Stimulated activated CD8-positive, alpha-beta memory T cell treated with anti-CD3 and anti-CD28 coated beads, Interleukin-4, amount 100 ng/mL, for 4 hours (primary cell): ENCODE measurements around the gene TLX2.

Experiments
- DNase-seq, 2 donors: peaks; one replicate each; pipeline ENCODE4 v3.0.0-alpha.2; 2020; ENCODE audit warnings: low read depth in 2 of 2, low spot score in 1 of 2

Gene TLX2

DNA sequence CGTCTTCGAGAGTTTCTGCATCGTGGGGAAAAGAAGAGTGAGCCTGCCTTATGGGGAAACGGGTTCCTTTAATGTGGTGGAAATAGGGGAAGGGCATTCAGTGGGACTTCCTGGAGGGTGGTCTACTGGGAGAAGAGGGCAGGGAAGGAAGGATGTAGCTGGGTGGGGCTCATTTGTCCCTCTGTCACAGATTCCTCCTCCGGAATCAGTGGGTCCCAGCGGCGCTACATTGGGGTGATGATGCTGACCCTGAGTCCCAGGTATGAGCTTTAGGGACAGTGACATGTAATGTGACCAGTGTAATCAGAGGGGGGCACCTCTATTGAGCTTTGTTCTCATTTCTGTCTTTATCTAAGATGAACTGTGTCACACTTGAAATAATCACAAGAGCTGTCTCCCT is 17.4 kb downstream of the TLX2 start:
- DNase-seq, result no peak

DNA sequence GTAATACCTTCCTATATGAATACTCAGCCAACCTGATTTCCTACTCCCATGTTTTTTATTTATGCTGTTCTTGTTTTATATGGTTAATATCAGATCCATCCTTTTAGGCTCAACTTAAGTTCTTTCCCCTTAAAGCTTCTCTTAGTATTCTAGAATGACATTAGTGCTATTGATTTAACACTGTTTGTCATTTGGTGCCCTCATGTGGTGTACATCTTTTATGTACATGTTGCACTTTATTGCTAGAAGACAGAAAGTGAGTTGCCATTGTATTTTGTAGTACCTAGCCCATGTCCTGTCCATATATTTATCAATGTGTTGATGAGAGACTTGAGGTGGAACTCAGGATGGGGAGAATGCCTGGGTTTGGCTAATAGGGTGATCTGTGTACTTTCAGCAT is 18.0 kb downstream of the TLX2 start:
- no peak for DNase-seq

DNA sequence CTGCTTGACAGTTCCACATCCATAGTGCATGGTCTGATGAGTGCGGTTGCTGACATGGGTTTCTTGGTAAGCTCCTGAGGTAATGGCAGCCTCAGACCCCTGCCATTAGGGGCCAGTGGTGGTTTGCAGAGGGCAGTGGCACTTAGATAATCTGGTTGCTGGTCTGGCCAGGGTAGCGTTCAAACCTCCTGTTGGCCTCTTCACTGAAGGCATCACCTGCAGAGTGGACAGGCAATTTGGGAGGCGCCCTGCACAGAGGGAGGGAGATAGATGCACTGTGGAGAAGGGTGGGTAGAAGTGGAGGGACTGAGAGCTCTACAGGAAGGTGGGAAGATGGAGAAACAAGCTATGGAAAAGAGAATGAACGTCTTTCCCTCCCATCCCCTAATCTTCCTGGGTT is 19.2 kb downstream of the TLX2 start:
- DNase-seq, result no peak

DNA sequence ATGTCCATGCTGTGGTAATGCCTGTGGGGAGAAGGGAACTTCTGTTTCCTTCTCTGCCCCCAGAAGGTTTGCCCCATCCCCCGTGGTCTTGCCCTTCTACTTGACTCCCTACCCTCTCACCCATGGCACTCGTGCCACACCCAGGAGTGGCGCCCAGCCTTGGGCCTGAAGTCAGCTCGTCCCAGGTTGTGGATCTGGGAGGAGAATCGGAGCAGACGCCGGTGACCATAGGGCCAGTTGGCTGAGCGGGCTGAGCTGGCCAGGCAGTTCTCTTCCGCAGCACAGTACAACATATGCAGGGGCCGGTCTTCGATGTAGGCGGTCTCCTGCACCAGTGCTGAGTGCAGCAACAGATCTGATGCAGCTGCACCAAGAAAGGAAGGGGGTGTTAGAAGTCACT is 20.2 kb downstream of the TLX2 start:
- DNase-seq, result no peak

DNA sequence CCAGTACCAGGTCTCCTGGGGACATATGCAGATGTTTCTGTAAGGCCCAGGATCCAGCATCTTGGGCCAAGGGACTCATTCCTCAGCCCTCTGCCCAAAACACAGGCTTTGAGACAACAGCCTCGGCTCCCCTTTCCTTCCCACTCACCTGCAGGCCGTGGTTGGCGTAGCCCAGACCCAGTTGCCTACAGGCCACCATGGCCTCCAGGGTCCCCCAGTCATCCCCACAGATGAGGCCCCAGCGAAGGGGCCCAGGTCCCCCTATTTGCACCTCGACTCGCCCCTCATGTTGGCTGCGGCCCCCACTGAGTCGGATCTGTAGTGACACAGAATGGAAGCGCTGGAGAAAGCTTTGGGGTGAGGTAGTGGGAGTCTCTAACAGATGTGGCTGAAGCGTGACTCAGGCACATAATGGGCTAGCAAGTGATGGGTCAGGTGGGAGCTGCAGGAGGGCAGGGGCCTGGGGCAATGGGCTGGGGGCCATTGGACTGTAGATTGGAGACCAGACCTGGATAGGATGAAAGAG is 21.3 kb downstream of the TLX2 start:
- no peak for DNase-seq

DNA sequence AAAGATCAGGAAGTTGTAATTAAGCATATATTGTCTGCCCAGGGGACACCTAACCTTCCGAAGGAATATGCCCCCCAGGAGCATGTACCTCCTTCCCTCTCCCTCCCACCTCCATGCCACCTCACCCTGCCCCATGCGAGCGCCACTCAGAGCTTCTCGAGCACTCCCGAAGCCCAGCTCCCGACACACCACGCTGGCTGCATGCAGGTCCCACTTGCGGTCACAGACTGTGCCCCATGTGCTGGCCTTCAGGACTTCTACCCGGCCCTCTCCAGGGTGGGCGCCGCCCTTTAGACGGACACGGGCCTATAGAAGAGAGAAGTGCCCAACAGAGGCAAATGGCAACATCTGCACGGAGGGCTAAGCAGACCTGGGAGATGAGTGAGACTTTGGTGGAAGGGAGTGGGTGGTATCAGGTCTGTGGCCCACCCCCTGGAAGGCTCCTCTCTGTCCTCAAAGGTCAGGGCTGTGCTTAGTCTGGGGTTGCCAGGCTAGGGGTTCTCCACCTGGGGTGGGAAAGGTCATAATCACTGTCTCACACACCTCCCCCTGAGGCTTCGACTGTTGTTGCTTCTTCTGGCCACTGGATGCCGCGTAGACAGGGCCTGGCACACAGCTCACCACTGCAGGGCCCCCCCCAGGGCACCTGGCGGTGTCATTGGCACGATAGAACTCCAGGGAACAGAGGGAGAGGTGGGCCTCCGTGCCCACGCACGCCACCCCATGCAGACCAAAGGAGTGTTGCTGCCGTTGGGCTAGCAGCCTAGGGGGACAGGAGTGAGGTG is 22.1 kb downstream of the TLX2 start:
- DNase-seq, result no peak

DNA sequence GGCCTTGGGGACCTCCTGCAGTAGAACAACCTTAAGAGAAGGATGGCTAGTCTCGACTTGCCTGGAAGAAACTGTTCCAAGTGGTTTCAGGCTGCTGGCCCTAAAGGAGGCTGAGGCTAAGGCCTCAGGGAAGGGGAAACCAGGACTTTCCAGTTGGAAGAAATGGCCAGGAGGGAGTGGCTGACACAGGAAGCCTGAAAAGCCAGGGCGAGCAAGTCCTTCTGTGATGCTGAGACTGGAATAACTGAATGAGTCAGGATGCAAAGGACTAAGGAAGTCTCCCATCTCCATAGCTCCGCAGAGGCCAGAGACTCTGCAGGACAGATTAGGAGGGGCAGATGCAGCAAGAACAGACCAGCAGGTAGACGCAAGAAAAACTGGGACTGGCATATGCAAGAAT is 22.9 kb downstream of the TLX2 start:
- no peak for DNase-seq

DNA sequence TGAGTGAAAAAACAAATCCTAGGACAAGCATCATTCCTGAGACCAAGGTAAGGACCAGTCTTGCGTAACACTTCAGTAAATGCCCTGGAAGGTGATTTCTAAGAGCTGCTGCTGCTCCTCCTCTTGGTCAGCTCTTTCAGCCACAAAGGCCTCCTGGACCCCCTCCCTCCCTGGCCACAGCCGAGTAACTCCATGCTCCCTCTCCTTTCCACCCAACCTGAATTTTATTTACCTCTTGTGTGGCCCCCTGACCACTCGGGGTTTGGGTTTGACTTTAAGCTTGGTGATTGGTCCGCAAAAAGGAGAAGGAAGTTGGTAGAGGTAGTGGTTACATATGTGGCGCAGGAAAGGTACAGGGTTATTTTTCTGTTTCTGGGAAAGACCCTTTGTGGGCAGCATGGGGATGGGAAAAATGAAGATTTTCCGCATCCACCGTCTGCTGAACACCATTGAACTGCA is 24.7 kb downstream of the TLX2 start:
- no peak for DNase-seq

DNA sequence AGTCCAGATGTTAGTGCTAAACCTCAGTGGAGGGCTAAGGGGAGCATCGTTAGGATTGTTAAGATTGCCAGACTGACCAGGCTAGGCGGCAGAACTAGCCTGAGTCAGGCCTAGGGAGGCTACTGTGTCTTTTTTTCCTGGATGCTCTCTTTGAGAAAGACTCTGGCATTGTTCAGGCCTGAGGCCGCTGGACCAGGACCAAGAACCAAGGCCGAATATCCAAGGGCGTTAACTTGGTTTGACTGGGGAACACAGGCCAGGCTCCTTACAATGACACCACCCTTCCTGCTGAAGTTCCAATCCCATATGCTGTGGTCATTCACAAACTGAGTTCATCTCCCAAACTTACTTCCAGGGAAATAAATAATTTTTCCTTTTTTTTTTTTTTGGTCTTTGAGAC is 26.0 kb downstream of the TLX2 start:
- DNase-seq, result no peak

DNA sequence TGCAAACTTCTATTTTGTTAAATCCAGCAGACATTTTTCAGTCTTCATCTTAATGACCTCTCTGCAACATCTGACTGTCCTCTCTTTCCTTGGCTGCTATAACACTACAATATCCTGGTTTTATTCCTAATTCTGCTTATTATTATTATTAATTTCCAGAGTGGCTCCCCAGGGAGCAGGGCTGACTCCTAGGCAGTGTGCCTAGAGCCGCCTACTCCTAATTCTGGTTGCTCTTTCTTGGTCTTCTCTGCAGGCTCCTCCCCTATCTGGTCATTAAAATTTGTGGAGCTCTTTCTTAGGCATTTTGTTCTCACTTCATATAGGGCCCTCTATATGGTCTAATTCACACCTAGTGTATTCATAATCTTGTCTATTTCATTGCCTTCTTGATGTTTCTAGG is 28.7 kb downstream of the TLX2 start:
- no peak for DNase-seq

DNA sequence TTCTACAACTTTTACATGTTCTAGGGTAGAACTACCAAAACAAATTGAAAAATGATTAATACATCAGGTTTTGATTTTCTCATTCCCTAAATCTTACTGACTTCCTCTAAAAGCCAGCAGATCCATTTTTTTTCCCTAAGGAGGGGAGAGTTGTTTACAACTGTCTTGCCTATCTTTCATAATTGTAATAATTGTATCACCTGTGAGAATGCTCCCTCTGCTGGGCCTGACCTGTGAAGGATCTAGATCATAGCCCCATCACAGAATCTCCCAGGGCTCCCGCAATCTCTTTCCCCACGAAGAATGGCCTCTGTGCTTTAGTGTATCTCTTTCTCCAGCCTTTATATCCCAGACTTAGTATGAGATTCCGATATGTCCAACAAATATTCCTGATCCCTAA is 30.4 kb downstream of the TLX2 start:
- DNase-seq, result no peak

DNA sequence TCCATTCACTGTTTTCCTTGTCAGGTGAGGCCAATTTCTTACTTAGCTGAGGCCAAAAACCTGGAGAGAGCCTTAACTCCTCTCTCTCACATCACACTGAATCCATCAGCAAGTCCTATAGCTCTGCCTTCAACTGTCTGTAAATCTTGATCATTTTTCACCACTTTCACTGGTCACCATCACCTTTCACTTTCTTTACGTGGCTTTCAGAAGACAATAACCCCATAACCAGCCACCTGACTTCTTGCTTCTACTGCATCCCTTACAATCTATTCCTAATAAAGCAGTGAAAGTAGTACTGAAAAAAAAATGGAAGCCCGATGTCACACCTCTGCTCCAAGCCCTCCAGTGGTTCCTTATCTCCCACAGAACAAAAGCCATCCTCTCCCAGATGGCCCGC is 31.8 kb downstream of the TLX2 start:
- DNase-seq, result no peak

DNA sequence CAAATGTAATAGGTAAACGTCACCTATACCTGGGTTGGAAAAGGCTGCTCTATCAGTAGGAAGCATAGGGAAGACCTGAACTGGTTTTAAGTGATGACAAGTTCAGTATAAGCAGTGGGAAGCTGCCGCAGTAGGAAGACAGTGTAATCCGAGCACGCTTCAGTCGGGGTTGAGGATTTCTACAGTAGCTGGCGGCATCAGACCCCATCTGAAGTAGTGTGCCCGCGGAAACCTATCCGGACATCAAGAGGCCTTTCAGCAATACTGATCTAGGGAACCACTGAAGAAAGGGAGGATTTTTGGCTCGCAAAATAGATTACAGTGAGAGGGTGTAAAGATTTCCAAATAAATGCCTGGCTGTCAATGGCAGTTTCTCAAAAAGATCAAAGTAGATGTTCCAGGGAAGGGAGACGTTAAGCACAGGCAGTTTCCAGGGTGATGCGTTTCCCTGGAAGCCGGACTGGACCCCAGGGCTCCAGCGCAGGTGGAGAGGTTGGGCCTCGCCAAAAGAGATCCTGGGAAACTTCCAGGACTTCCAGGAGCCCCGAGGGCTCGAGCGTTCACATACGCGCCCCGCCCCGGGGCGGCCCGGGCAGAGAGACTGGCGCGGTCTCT is 34.1 kb downstream of the TLX2 start:
- DNase-seq, result no peak

DNA sequence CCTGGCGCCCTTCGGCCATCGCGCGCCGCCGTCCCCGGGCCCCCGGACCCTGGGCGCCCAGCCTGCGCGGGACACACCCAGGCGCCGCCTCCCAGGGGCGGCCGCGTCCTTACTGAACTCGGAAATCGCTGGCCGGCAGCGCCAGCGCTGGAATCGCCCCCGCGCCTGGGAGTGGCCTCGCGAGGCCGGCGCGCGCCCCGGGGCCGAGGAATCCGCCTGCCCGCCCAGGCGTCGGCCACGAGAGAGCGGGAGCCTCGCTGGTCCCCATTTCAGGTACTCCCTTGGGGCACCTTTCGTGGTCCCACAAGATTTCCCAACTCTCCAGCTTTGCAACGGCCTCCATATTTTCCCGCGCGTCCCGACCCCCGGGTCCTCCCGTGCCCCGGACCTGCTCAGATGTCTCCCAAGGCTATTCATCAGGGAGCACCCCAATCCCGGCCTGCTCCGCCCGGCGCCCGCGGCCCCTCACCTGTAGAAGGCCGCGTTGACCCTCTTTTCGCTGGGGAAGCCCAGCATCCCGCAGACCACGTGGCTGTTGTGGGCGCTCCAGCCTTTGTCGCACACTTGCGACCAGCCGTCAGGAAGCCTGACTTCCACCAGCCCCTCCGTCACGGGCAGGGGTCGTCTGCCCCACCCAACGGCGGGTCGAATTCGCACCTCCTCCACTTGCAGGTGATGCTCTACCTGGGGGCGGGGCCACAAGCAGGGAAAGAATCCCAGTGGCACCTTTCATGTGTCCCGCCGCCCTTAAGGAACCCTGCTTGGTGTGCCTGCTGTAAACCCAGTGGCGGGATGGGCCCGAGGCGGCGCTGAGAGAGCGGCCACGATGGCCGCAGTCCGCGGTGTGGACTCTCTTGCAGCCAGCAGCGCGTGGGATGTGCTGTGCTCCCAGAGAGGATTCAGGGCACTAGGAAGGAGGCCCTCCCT is 34.9 kb downstream of the TLX2 start:
- DNase-seq, result no peak

DNA sequence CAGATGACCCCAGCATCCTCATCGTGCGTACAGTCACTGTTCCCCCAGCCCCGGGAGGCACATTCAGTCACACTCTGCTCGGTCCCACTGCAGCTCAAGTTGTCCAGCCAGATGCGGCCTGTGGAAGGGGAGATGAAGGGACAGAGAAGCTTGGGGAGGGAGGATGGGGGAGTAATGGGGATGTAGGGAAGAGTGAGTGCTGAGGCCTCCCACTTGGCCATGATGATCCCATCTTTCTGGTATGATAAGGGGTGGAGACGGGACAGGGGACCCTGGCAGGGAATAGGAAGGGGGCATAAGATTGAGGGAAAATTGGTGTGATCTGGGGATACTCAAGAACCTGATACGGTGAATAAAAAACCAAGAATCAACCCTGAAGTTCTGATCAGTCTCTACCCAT is 36.0 kb downstream of the TLX2 start:
- no peak for DNase-seq

DNA sequence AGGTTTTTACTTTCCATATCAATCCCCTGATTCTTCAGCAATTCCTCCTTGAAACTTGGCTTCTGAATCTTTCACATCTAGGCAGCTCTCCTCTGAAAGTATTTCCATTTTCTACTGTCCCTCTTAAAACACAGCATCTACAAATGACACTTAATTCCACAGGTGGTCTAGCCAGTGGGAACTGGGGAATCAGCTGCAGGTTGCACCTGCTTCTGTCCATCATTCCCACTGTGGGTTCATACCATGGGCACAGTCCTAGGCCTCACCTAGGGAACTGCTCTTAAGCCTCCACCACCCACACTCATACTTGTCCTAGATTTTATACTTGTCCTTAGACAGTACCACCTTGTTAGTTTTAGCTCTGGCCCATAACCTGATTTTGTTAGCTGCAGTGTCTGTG is 37.3 kb downstream of the TLX2 start:
- no peak for DNase-seq

DNA sequence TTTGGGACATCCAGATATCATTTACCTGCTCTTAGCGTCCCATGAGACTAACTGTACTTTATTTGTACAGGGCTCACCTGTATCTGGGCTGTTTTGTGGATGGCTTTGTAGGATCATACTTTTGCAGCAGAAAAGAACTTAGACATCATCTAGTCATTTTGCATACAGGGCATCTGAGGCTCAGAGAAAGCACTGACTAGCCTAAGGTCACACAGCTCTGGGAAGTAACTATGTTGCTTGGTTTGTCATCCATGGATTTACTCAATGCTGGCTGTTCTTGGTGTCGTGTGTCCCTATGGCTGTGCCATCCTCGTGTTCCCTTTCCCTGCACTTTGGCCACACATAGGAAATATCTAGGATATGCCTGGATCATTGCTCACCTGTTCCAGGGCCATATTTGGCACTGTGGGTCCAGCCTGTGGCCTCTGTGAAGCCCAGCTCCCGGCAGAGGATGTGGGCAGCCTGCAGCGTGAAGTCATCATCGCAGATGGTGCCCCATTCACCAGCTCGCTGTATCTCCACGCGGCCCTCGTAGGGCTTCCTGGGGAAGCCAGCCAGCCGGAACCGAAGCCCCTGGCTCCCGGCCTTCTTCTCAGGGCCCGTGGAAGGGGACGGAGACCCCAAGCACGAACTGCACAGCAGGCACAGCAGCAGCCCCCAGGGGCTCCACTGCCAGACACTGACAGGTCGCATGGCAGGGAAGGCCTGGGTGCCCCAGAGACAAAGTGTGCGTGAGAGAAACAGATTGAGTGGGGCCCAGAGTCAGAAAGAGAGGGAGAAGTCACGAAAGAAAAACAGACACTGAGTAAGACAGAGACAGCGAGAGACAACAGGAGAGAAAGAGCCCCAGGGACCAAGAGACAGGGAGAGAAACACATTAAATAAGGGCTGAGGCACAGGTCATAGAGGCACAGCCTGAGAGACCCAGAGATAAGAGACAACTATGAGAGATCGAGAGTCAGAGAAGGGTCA is 38.0 kb downstream of the TLX2 start:
- no peak for DNase-seq

DNA sequence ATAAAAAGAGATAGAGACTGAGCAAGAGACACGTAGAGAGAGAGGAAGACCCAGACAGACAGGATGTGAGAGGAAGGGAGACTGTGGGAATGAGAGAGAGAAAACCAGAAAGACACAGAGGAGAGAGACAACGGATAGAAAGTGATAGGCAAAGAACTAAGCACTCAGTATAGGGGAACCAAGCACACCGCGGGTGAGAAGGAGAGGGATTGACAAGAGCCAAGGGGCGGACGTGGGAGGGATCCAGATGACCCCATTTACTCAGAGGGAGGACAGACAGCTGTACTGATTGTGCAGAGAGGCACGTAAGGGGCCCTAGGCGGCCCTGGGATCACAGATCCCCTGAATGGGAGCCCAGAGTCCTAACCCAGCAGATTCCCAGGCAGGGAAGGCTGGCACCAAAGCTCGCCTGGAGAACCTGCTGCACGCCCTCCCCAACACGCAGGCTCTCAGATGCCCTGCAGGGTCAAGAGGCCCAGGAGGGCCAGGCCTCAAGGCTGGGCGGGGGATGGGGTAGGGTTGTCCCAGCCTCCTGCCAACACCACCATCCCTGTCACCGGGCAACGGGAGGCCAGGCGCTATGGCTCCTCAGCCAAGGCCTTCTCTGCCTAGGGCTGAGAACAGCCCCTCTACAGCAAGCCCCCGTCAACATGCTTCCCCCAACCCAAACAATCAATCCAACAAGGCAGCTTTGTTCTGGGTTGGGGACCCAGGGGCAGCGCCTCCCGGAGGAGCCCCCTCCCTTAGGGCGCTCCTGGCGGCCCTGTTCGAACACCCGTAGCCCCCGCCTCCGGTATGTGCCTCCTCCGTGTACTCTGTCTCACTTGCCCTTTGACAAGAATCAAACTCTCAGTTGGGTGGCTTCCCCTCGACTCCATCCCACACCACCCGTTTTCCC is 38.9 kb downstream of the TLX2 start:
- DNase-seq, result no peak
